NCI-H1105 (cell line): ENCODE data around the gene LRIT3.

Experiments
- DNase-seq: peaks from one replicate; lab custom pipeline; 2025; lab: John Stamatoyannopoulos, UW

The LRIT3 gene

DNA sequence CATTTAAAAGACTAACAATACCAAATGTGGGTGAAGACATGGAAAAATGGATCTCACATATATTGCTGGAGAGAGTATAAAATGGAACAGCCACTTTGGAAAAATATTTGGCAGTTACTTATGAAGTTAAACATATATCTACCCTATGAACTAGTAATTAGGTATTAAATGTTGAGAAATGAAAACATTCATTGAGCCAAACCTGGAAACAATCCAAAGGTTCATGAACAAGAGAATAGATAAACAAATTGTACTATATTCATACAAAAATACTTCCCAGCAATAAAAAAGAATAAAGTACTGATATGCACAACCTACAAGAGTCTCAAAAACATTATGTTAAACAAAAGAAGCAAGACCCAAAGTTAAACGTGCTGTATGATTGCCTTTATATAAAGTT, 60.8 kb downstream of the LRIT3 start:
- DNase-seq, result no peak

DNA sequence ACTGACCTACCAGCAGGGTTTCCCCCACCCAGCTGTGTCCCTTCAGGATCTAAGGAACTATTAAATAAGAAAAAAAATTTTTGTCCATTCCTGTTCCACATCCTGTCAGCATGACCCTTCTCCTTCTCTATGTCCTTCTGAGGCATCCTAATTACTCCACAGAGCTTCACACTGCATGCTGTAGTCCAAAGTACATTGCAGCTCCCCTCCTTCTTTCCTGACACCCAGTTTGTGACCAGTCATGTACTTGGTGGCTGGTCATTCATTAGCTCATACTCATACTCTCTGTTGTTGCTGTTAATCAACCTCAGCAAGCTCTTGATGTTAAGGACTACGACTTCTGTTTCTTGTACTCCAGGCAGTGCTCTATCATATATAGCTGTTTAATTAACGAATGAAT, 62.3 kb downstream of the LRIT3 start:
- no peak for DNase-seq

DNA sequence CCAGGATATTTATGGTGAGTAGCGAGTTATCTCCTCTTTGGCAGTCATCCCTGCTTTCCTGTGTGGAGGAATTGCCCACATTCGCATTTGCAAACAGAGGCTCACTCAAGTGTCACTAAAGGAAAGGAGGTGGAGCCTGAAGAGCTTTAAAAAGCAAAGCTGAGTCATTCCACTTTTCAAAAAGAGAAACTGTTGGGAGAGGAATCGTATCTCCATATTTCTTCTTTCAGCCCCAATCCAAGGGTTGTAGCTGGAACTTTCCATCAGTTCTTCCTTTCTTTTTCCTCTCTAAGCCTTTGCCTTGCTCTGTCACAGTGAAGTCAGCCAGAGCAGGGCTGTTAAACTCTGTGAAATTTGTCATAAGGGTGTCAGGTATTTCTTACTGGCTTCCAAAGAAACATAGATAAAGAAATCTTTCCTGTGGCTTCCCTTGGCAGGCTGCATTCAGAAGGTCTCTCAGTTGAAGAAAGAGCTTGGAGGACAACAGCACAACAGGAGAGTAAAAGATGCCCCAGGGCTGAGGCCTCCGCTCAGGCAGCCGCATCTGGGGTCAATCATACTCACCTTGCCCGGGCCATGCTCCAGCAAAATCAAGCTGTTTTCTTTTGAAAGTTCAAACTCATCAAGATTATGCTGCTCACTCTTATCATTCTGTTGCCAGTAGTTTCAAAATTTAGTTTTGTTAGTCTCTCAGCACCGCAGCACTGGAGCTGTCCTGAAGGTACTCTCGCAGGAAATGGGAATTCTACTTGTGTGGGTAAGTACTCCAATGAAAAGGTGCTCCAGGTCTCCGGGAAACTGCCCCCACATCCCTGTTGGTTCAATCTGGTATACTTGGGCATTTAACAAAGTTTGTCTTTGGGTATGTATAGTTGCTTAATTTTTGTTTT, 65.0 kb downstream of the LRIT3 start, which contains the start of gene EGF:
TSS of gene EGF (plus strand) at position 178 of the 890 bp plus-strand sequence. CDS start at position 631, 453 bp downstream.
- no peak for DNase-seq

DNA sequence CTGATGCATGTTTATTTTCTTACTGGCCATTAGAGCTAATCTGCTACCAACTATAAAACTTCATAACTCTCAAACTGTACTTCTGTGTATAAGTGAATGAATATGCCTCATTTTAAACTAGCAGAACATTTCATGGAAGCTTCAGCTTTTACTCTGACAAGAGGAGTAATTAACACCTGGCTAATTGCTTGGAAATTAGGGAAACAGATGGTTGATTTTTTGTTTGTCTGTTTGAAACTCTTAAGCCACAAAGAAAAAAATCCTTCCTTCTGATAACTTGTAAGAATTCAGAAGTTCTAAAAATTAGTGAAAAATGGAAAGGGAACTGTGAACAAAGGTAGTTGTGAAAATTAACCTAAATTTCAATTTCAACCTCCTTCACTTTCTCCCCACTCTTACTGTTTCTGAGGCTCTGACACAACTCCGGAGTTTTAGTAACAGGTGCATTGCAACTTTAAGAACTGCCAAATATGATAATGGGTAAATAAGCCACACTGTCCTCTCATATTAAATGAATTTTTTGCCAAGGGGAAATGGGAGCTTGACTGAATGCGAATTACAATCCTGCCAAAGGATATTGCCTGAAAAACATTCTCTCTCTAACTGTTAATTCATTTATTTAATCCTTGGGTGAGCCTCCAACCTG, 65.8 kb downstream of the LRIT3 start:
- no peak for DNase-seq

DNA sequence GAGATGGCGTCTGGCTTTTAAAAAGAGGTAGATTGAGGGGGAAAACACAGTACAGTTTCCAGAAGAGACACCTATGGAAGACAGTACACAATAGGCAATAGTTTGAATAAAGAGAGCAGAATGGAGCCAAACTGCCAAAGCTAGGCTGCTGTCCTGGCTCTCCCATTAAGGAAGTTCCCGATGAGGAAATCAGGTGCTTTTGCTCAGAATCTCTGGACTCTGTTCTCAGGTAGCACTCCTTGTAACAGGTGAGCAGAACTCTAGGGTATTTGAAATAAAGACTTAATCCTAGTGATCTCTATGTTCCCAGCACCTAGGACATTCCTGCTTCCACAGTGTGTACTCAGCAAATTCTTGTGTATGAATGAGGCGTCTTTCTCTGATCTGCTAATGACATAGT, 66.4 kb downstream of the LRIT3 start:
- no peak for DNase-seq

DNA sequence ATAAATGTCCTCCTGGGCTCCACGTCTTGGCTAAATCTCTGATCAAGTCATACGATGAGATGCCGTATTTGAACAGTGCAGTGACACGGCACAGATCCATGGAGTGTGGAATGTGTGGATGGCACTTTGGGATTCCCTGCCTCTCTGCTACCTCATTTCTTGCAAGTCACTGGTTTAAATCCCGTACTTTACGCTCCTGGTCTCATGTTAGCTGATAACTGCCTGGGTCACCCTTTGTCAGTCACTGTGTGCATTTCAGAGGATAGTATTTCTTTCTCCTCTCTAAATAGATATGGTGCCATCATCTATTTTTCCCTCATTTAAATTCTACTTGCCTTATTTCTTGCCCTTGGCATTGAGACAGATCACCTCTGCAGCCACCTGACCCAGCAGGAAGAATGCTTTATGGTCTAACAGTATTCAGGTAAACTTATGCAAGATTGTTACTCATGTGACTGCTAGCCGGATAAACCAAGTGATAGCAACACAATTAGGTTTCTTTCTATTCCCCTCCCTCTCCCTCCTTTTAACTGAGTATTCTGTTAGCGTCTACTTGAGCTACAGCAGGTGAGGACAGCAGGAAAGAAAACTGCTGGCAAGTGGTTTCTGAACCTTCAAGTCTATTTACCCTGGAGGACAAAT, 67.6 kb downstream of the LRIT3 start:
- DNase-seq, result no peak

DNA sequence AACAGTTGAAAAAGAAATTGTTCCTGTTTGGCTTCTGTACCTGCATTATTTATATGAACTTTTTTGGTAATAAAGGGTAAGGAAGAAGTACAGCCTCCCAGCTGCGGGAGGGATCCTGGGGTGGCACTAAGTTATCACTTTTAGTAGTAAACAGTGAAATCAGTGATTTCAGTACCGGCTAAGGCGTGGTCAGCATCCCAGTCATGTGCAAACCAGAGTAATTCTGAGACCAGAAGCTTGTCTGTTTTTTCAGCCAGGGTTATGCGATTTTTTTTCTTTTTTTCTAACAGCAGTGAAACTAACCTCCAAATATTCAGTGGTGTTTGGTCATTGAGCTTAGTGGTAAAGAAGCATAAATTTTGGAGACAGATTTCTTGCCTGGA, 68.1 kb downstream of the LRIT3 start:
- no peak for DNase-seq

DNA sequence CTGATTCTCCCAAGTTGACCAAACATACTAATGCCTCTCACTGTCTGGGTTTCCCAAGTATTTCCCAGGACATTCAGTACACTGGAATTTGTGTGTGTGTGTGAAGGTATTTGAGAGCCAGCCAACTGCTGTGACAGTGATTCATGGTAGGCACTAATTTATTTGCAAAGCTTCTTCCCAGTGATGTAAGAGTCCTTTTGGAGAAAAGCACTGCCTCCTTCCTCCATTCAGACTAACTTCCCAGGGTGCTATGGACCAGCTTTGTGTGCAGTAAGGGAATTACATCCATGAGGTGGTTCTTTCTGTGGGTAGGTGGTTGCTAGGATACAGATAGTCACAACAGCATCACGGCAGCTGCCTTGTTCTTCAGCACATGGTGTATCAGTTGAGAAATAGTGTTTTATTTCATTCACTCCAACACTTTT, 73.5 kb downstream of the LRIT3 start:
- no peak for DNase-seq
